ENCODE measurements around the gene KLHDC7A. TPM values are rescaled to one million over a fixed set of nuclear protein-coding genes. Genes with fewer than 3 reads are reported as not detected.

Gene KLHDC7A
- total RNA-seq, 1 donor from 2014 or later, result not detected

DNA sequence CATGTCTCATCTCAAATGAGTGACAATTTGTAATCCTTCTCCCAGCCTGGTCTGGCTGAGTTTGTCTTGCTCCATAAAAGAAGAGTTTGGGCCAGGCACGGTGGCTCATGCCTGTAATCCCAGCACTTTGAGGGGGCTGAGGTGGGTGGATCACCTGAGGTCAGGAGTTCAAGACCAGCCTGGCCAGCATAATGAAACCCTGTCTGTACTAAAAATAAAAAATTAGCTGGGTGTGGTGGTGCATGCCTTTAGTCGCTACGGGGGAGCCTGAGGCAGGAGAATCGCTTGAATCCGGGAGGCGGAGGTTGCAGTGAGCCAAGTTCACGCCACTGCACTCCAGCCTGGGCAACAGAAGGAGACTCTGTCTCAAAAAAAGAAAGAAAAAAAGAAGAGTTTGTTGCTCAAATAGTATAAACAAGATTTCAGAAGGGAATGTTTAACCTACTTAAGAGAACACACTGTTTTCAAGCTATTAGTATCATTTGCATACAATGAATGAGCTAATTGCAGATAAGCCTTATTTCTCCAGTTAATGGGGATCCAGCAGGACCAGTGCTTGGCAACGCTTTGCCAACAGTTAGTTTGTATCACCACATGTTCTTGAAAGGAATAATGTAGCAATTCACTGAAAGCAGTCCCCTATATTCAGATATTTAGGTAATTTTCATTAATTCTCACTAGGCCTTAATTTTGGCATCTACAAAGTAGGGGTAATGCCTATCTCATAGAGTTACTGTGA is 15.9 kb downstream of the KLHDC7A start:
- H3K27me3 ChIP-seq (ENCODE audit: low read depth), result peaks cover 81% of the 10 kb centered on the region
- no peak for DNase-seq
- H3K4me3 ChIP-seq, result no peak overlapping the region
- peaks cover 8% of the 10 kb centered on the region for H3K9me3 ChIP-seq (replicated peaks)
- no peaks in the 10 kb centered on the region for H3K4me1 ChIP-seq
- TF ChIP-seq, protein P1, sequence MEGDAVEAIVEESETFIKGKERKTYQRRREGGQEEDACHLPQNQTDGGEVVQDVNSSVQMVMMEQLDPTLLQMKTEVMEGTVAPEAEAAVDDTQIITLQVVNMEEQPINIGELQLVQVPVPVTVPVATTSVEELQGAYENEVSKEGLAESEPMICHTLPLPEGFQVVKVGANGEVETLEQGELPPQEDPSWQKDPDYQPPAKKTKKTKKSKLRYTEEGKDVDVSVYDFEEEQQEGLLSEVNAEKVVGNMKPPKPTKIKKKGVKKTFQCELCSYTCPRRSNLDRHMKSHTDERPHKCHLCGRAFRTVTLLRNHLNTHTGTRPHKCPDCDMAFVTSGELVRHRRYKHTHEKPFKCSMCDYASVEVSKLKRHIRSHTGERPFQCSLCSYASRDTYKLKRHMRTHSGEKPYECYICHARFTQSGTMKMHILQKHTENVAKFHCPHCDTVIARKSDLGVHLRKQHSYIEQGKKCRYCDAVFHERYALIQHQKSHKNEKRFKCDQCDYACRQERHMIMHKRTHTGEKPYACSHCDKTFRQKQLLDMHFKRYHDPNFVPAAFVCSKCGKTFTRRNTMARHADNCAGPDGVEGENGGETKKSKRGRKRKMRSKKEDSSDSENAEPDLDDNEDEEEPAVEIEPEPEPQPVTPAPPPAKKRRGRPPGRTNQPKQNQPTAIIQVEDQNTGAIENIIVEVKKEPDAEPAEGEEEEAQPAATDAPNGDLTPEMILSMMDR (IDR thresholded peaks at IDR 0.05; ENCODE audit: borderline replicate concordance), result no peak
- H3K27ac ChIP-seq (replicated peaks), result no peak overlapping the region
- no peaks in the 10 kb centered on the region for H3K36me3 ChIP-seq
- intact Hi-C loops (cut with micrococcal nuclease), result no loop called here

GRCh38 chr1:18501833-18502232 is 21.1 kb downstream of the KLHDC7A start:
- DNase-seq, result no peak

DNA sequence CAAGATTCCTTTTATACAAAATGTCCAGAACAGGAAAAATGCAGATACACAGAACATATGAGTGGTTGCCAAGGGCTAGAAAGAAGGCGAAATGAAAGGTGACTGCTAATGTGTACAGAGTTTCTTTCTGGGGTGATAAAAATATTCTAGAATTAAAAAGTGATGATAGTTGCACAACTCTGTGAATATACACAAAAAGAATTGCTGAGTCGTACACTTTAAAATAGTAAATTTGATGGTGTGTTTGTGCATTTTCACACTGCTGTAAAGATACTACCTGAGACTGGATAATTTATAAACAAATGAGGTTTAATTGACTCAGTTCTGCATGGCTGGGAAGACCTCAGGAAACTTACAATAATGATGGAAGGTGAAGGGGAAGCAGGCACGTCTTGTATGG is 23.9 kb downstream of the KLHDC7A start:
- TF ChIP-seq, protein P1 (IDR thresholded peaks at IDR 0.05; ENCODE audit: borderline replicate concordance), result no peak
- intact Hi-C loops (cut with micrococcal nuclease), result no loop called here
- Histone ChIP-seq H3K27me3 (ENCODE audit: low read depth) (peaks cover 41% of the 10 kb centered on the region), H3K36me3 (no peaks in the 10 kb centered on the region), H3K4me1 (no peaks in the 10 kb centered on the region), H3K9me3 (replicated peaks) (peaks cover 32% of the 10 kb centered on the region), H3K27ac (replicated peaks) (no peak overlapping the region), H3K4me3 (no peak overlapping the region)
- DNase-seq, result no peak

More at GRCh38 chr1:18501833-18502232, 21.1 kb downstream of the KLHDC7A start:
- TF ChIP-seq, protein P1 (IDR thresholded peaks at IDR 0.05; ENCODE audit: borderline replicate concordance), result no peak
- H3K27ac ChIP-seq (replicated peaks), result no peak overlapping the region
- H3K27me3 ChIP-seq (ENCODE audit: low read depth), result peaks cover 57% of the 10 kb centered on the region
- intact Hi-C loops (cut with micrococcal nuclease), result no loop called here
- no peaks in the 10 kb centered on the region for H3K4me1 ChIP-seq
- H3K4me3 ChIP-seq, result no peak overlapping the region
- peaks cover 12% of the 10 kb centered on the region for H3K9me3 ChIP-seq (replicated peaks)
- H3K36me3 ChIP-seq, result no peaks in the 10 kb centered on the region

DNA sequence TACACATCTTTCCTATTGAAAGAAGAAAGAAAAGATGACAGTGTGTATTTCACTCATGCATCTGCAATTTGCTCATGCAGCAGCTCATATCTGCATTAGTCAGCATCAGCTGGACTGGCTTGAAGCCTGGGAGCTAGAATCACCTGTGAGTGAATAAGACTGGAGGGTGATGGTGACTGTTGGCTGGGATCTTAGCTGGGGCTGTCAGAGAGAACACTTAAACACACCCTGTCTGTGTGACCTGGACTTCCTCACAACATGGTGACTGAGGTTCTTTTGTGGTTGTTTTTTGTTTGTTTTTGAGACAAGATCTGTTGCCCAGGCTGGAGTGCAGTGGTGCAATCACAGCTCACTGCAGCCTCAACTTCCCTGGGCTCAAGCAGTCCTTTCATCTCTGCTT is 24.9 kb downstream of the KLHDC7A start:
- Histone ChIP-seq H3K27me3 (ENCODE audit: low read depth) (peaks cover 39% of the 10 kb centered on the region), H3K4me1 (no peaks in the 10 kb centered on the region), H3K27ac (replicated peaks) (no peak overlapping the region), H3K9me3 (replicated peaks) (peaks cover 32% of the 10 kb centered on the region), H3K4me3 (no peak overlapping the region), H3K36me3 (no peaks in the 10 kb centered on the region)
- intact Hi-C loops (cut with micrococcal nuclease), result no loop called here
- no peak for DNase-seq
- TF ChIP-seq, protein P1 (IDR thresholded peaks at IDR 0.05; ENCODE audit: borderline replicate concordance), result no peak

GRCh38 chr1:18508084-18508483 is 27.4 kb downstream of the KLHDC7A start:
- no peak for DNase-seq
- intact Hi-C loops (cut with micrococcal nuclease), result no loop called here
- Histone ChIP-seq H3K4me1 (no peaks in the 10 kb centered on the region), H3K27me3 (ENCODE audit: low read depth) (peaks cover 38% of the 10 kb centered on the region), H3K27ac (replicated peaks) (no peak overlapping the region), H3K36me3 (no peaks in the 10 kb centered on the region), H3K9me3 (replicated peaks) (peaks cover 32% of the 10 kb centered on the region), H3K4me3 (no peak overlapping the region)
- TF ChIP-seq, protein P1 (IDR thresholded peaks at IDR 0.05; ENCODE audit: borderline replicate concordance), result no peak

All from left ventricle myocardium inferior (tissue), 1 donor.